ENCODE results near the gene TMCC2. TPM values are rescaled to one million over a fixed set of nuclear protein-coding genes. Genes with fewer than 3 reads are reported as not detected.

The TMCC2 gene
- total and polyA plus RNA-seq, 2 experiments from 2014 or later: 2.6 to 9.9 TPM

GRCh38 chr1:205241366-205242030 is 13.8 kb downstream of the TMCC2 start (continued):
- TF ChIP-seq ZNF462 (CRISPR knock-in tag; IDR thresholded peaks at IDR 0.05): no peak
- no peak for TF ChIP-seq JUNB (IDR thresholded peaks at IDR 0.05; ENCODE audit: unreplicated experiment)
- no peak for TF ChIP-seq ZNF114 (CRISPR knock-in tag; IDR thresholded peaks at IDR 0.05)

- ATAC-seq (no peak), DNase-seq (ENCODE audit: low spot score) (no peak)
- H3K4me3 ChIP-seq: no peak overlapping the region
- Mint-ChIP-seq H3K27ac (no peak overlapping the region), H3K4me3 (no peak overlapping the region), H3K4me1 (peaks cover 15% of the 10 kb centered on the region; the same call in 2 of the 3 replicates), H3K27me3 (ENCODE audit: insufficient read depth, low read depth, poor library complexity) (no peaks in the 10 kb centered on the region), H3K9me3 (no peaks in the 10 kb centered on the region), H3K36me3 (ENCODE audit: low read depth) (peaks cover 3% of the 10 kb centered on the region; the same call in 1 of the 3 replicates)
- H3K27me3 ChIP-seq (ENCODE audit: insufficient read depth): no peaks in the 10 kb centered on the region
- no peak overlapping the region for H3K4me2 ChIP-seq
- no peaks in the 10 kb centered on the region; the same call in 1 of the 2 replicates for H4K20me1 ChIP-seq (replicated peaks; ENCODE audit: insufficient read depth)
- no peaks in the 10 kb centered on the region for H3K36me3 ChIP-seq (ENCODE audit: insufficient read depth)
- no peaks in the 10 kb centered on the region for H3K9me2 ChIP-seq (ENCODE audit: insufficient read depth)
- TF ChIP-seq NANOG (IDR thresholded peaks at IDR 0.05; ENCODE audit: borderline replicate concordance) (no peak), REST (IDR thresholded peaks at IDR 0.05; ENCODE audit: unreplicated experiment) (peak; percentile 33)
- no peak overlapping the region for H2AFZ ChIP-seq
- no peaks in the 10 kb centered on the region; the same call in 1 of the 2 replicates for H3K4me1 ChIP-seq (ENCODE audit: insufficient read depth)
- no peaks in the 10 kb centered on the region for H3K79me2 ChIP-seq (replicated peaks; ENCODE audit: insufficient read depth)
- no peaks in the 10 kb centered on the region for H3F3A ChIP-seq (replicated peaks; ENCODE audit: low read depth)
- no peak overlapping the region for H3K27ac ChIP-seq (ENCODE audit: low read depth)
Measured at GRCh38 chr1:205243350-205244191, 15.8 kb downstream of the TMCC2 start.

Data from GM23338 (cell line).